ENCODE results near the gene DLST.

DNA sequence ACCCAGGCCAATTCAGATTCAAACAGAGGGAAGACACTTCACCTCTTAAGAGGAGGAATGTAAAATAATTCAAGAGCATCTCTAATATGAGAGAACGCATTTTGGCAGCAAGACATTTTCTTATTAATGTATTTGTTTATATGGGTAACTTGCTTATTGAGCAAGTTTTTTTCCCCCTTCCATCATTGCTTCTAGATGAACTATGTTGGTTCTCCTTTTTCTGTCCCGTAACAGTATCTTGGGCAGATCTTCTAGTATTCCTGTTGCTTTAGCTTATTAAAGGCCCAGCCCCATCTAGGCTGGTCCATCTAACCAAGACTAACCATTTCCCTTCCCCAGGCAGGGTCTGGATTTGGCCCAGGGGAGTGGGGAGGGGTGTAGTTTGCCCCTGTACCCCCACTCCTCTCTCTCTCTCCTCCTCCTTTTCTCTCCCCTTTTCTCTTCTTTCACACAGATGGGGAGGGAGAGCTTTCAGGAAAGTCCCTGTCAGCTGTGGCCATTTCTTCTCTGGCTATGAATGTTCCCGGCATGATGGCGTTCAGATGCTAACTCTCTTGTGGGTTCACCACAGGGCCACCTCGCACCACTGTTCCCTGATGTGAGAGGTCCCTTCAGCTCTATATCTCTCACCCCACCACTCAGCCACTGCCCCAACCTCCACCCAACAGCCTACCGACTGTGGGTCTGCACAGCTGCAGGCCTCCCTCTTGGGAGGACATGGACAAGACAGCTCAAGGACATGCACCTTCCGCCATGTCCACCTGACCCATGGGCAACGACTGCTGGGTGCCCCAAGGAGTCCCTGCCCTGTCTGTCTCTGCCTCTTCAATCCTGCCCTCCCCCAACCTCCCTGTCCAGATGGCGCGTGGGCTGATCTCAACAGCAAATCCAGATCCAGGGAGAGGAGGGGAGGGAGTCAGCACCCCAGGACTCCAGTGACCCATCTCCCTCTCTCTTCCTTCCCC, 57.1 kb downstream of the DLST start:
- no peak for TF ChIP-seq EZH2 (IDR thresholded peaks at IDR 0.05; ENCODE audit: borderline replicate concordance)
- TF ChIP-seq, protein P1, sequence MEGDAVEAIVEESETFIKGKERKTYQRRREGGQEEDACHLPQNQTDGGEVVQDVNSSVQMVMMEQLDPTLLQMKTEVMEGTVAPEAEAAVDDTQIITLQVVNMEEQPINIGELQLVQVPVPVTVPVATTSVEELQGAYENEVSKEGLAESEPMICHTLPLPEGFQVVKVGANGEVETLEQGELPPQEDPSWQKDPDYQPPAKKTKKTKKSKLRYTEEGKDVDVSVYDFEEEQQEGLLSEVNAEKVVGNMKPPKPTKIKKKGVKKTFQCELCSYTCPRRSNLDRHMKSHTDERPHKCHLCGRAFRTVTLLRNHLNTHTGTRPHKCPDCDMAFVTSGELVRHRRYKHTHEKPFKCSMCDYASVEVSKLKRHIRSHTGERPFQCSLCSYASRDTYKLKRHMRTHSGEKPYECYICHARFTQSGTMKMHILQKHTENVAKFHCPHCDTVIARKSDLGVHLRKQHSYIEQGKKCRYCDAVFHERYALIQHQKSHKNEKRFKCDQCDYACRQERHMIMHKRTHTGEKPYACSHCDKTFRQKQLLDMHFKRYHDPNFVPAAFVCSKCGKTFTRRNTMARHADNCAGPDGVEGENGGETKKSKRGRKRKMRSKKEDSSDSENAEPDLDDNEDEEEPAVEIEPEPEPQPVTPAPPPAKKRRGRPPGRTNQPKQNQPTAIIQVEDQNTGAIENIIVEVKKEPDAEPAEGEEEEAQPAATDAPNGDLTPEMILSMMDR (IDR thresholded peaks at IDR 0.05; ENCODE audit: poor library complexity) = no peak

All from hepatocyte (in vitro differentiated cells).